ENCODE data around the gene CLDN6.

CLDN6 gene

DNA sequence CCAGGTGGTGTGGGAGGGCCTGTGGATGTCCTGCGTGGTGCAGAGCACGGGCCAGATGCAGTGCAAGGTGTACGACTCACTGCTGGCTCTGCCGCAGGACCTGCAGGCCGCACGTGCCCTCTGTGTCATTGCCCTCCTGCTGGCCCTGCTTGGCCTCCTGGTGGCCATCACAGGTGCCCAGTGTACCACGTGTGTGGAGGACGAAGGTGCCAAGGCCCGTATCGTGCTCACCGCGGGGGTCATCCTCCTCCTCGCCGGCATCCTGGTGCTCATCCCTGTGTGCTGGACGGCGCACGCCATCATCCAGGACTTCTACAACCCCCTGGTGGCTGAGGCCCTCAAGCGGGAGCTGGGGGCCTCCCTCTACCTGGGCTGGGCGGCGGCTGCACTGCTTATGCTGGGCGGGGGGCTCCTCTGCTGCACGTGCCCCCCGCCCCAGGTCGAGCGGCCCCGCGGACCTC, 4.5 kb downstream of the CLDN6 start:
- DNase-seq (ENCODE audit: low read depth): no peak

- DNase-seq (ENCODE audit: low read depth): no peak
Measured at GRCh38 chr16:3012828-3013420, 5.1 kb downstream of the CLDN6 start, which contains the start of gene CLDN9. TSS of gene CLDN9 (plus strand) at chr16:3012923. CDS start at chr16:3013363, 440 bp downstream.

DNA sequence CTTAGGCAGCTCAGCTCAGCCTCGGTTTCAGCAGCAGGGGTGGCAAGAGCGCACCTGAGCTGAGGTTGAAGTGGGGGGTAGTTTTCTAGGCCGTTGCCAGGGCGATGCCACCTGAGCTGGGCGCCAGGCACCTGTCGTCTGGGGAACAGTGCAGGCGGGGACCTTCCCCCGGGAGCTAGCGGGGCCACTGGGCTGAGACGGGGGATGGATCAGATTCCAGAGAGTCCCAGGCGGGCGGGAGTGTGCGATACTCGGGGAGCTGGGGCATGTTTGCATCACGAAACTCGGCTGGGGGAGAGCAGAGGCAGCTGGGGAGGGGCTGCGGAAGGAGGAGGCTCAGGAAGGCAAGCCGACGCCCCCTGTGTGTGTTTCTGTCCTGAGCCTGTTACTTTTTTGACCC, 5.7 kb downstream of the CLDN6 start:
- no peak for DNase-seq (ENCODE audit: low read depth)

DNA sequence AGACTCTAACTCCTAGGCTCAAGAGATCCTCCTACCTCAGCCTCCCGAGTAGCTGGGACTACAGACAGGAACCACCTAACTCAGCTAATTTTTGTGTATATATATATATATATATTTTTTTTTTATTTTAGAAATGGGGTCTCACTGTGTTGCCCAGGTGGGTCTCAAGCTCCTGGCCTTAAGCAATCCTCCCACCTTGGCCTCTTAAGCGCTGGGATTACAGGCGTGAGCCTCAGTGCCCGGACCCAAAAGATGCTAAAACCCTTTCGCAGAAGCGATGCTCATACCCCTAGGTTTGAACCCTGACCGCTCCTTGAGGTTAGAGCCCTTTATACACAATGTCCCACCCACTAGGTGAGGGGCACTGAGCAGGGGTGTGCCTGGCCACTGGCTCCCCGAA, 7.5 kb downstream of the CLDN6 start:
- DNase-seq (ENCODE audit: low read depth): no peak

DNA sequence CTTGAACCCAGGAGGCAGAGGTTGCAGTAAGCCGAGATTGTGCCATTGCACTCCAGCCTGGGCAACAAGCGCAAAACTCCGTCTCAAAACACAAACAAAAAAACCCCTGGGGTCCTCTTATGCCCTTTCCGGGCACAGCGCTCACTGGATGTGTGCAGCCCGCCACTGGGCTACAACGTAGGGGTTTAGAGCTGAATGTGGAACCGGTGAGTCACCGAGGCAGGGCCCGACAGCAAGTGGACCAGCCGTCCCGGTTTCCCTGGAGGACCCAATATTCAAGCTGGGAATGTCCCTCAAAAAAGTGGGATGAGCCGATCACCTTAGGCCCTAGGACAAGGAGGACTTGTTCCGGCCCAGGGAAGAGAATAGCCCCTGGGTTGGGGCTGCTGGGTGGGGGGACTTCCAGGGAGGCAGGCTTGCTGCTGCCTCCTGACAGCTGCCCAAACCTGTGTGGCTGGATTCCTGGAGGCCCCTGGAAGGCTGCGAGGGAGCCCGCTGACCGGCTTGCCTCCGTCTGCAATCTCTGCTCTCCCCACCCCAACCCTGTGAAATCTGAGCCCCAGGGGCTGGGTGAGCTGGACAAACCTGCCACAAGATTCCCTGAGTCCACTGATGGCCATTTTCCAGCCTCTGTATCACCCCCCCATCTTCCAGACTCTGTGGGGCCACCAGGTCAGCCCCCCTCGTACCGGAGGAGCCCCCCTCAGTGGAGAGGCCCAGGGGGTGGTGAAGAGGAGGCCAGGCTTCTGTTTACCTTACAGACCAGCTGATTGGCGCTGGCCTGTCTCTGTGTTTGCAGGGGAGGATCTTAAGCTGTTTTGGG, 8.2 kb downstream of the CLDN6 start:
- DNase-seq (ENCODE audit: low read depth): no peak

GRCh38 chr16:3008690-3009037, 9.3 kb downstream of the CLDN6 start:
- no peak for DNase-seq (ENCODE audit: low read depth)

DNA sequence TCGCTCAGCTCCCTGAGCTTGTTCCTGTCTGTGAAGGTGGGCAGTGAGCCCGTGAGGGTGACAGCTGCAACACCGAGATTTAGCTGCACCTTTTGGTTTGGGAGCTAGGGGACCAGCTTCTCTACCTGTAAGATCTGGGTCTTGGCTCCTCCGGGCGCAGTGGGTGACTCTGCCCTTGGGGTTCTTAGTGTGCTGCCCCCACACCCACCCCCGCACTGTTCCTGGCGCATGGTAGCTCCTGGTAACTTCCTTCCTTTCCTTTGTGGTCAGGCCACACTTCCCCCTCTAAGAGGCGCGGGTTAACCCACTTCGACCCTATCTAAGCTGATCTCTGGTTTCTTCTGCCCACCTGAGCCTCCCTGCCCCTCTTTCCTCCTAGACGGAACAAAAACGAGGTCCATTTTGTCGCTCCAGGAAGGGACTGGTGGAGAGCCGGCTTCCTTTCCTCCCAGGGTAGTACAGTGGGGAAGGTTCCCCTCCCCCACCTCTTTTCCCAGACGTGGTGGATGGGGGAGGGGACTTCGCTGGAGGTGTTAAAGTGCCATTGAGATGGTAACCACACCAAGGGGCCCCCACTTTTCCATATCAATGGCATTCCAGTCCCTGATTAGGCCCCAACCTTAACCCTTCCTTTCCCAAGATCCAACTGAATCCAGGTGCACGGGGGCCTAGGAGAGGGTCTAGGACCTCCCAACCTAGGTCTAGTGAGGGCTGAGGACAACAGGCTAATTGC, 9.9 kb downstream of the CLDN6 start:
- no peak for DNase-seq (ENCODE audit: low read depth)

DNA sequence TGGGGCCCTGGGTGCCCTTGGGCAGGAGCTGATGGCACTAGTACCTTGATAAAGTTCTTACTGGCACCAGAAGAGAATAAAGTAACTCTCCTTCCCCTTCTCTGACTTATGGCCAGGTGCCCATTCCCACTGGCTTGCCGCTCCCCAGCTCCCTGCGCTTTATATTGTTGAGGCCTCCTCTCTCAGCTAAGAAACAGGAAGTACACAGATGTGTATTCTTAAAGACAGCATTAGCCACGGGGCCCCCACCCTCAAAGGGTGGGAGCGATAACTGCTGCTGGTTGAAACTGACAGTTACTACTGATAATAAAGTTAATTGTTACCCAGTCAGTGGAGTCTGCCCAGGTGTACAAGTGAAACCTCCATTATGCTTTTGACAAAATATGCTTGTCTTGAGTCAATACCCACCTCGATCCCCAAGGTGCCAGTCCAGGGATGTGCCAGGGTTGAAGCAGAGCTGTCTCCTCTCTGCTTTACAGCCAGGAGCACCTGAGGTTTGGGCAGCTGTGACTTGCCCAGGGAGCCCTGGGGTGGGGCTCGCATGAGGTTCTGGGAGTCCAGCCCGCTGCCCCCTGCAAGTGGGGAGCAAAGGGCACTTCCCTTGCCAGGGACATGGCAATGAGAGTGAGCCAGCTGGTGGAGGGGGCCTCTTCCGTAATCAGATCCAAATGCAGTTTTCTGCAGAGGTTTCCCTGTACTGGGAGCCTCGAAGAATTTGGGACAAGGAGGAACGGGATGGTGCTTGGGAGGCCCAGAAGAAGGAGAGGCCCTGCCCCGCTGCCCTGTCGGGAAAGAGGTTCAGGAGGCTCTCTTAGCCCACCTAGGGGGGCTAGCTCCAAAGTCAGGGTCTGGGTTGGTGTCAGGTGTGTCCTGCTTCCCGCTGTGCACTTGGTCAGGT, 10.7 kb downstream of the CLDN6 start:
- DNase-seq (ENCODE audit: low read depth): no peak

DNA sequence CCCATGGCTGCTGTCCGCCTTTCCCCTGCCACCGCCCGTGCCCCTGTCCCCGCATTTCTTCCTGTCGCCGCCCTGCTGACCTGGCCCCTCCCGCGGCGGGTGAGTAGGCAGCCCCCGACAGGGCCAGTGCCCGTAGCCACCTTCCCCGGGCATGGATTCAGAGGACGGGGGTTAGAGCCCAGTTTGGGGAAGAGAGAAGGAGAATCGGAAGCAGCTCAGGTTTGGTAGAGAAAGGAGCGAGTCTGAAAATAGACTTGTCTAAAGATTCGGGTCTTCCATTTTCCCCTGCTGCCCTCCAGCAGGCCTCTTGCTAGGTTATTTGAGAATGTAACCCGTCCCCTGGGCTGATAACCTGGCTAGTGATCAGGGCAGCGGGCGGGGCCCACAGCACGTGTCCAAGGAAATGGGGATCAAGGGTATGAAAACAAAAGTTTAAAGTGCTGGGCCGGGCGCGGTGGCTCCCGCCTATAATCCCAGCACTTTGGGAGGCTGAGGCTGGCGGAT, 13.2 kb downstream of the CLDN6 start:
- DNase-seq (ENCODE audit: low read depth): no peak

GRCh38 chr16:3004319-3004718, 13.7 kb downstream of the CLDN6 start:
- DNase-seq (ENCODE audit: low read depth): no peak

DNA sequence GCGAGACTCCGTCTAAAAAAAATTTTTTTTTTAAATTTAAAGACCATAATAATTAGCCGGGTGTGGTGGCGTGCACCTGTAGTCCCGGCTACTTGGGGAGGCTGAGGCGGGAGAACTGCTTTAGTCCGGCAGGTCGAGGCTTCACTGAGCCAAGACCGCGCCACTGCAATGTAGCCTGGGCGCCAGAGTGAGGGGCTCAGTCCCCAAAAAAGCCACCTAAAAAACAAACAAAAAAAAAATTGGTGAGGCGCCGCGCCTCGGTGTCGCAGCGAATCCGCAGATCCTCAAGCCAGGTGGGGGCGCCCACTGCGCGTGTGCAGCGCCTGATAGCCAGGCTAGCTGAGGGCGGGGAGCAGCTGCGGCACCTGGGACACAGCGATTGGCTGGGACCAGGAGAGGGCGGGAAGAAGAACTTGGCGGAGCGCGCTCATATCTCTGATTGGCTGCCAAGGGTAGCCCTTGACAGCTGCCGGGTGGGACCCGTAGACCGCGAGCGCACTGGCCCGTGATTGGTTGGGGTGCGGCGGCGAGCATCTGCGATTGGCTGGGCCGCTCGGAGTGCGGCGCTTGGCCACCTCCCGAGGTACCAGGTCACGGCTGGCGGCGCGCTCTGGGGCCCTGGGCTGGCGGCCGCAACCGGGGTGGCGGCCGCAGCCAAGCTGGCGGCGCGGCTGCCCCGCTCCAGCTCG, 14.3 kb downstream of the CLDN6 start:
- DNase-seq (ENCODE audit: low read depth): peak; percentile 87

DNA sequence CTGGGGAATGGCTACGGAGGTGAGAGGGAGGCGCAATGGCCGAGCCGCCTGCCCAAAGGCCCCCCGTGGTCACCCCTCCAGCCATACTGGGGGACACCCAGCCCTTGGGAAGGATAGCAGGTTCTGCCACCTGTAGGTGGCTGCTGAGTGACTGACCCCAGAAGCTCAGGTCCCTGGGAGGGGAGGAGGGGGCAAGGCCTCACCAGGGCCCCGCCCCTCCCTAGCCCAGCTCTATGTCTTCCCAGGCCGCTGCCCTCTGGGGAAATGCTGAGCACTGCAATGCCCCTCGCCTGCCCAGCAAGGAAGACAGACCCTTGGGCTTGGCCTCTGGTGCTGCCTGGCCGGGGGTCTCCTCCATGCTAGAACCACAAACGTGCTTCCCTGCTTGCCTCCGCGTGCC, 16.7 kb downstream of the CLDN6 start:
- DNase-seq (ENCODE audit: low read depth): no peak

DNA sequence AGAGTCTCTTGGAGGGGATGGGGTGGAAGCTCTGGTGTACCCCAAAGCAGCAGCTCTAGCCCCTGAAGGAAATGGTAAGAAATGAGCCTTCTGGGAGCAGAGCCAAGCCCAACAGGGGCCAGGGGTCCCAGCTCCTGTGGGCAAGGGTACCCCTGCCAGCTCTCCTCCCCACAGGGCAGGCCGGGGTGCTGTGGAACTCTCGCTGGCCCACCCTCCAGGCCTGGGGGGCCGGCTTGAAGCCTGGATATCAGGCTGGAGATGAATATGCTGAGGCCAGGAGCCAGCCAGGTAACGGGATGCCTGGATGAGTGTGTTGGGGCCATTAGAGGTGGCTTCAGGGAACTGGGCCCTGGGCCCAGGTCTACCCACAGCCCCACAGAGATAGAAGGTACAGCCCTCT, 17.4 kb downstream of the CLDN6 start:
- DNase-seq (ENCODE audit: low read depth): no peak

- no peak for DNase-seq (ENCODE audit: low read depth)
Measured at GRCh38 chr16:2999929-3000328, 18.1 kb downstream of the CLDN6 start.

GRCh38 chr16:2996298-2996697, 21.7 kb downstream of the CLDN6 start:
- DNase-seq (ENCODE audit: low read depth): no peak

DNA sequence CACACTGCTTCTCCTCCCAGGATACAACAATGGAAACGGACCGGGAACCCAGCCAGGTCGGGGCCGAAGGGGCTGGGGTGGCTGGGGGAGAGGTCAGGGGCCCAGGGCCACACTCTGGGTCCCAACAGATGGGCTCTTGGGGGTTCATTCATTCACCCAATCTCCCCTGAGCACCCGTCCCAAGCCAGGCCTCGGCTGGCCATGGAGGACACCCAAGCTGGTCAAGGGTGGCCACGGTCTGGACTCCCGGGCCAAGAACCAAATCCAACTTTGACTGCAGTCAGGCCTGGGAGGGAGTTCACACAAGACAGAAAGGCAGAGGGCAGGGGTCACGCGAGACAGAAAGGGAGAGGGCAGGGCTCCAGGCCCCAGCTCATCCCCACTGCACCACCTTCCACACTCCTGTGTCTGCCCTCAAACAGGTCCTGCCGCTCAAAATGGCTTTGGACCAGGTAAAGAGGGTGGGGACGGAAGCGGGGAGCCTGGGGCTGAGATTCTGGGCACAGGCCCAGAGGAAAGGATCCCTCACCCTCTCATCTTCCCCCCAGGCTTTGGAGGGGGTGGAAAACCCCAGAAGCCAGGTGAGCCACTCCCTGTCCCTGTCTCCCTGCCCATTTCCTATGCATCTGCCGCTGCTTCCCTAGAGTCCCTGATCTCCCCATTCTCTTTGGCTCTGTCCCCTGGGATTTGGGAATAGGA, 25.5 kb downstream of the CLDN6 start:
- DNase-seq (ENCODE audit: low read depth): no peak

DNA sequence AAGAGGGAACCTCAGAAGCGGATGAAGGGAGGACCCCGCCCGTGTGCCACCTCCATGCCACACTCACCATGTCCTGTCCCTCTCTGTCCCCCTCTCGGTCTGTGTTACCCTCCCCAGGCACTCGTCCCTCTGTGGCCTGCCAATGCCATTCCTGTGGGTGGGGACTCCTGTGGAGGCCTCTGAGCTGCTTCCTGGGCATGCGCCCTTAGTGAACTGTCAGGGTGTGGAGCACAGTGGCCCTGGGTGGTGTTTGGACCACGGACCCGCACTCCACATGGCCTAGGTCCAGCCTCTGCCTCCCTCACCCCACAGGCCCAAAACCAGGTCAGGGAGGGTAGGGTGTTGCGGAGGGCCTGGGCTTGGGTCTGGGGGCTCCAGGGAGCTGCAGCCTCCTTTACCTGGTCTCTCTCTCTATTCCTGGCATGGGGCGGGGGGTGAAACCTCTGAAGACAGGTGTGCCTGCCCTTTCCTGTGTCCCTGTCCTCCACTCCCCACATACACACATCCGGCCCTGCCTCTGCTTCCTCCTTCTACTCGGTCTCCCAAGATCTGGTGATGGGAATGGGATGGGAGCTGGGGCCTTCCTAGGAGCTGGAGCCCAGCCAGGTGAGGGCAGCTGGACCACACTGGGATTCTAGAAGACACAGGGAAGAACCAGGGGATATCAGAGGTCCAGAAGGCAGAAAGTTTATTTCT, 26.3 kb downstream of the CLDN6 start:
- no peak for DNase-seq (ENCODE audit: low read depth)

GRCh38 chr16:2990891-2991290, 27.1 kb downstream of the CLDN6 start:
- DNase-seq (ENCODE audit: low read depth): no peak

GRCh38 chr16:2988590-2989099, 29.3 kb downstream of the CLDN6 start:
- DNase-seq (ENCODE audit: low read depth): no peak

GRCh38 chr16:2987833-2988232, 30.1 kb downstream of the CLDN6 start:
- no peak for DNase-seq (ENCODE audit: low read depth)

Data from non-pigmented ciliary epithelial cell (primary cell).